ENCODE measurements around the gene AHCYL1.

GRCh38 chr1:109937738-109938137 is 46.8 kb upstream of the AHCYL1 start:
- TF ChIP-seq CTCF (IDR thresholded peaks at IDR 0.05 in 2 of 3, conservative IDR thresholded peaks at IDR 0.05 in 1 of 3; ENCODE audit: borderline replicate concordance in 1 of 3, insufficient read depth in 1 of 3, low read depth in 2 of 3, low read length in 2 of 3) (no peak), SP1 (IDR thresholded peaks at IDR 0.05; ENCODE audit: low read depth) (no peak), POLR2A (IDR thresholded peaks at IDR 0.05; ENCODE audit: borderline replicate concordance, extremely low read depth, insufficient read depth, insufficient read length) (no peak), MAX (IDR thresholded peaks at IDR 0.05) (no peak), SRF (IDR thresholded peaks at IDR 0.05; ENCODE audit: low read depth) (no peak), POLR2AphosphoS5 (IDR thresholded peaks at IDR 0.05; ENCODE audit: low read depth, low read length) (no peak), EZH2phosphoT487 (IDR thresholded peaks at IDR 0.05; ENCODE audit: borderline replicate concordance) (no peak), RAD21 (IDR thresholded peaks at IDR 0.05; ENCODE audit: low read depth) (no peak), EZH2 (IDR thresholded peaks at IDR 0.05) (no peak), JUND (IDR thresholded peaks at IDR 0.05) (no peak), TCF7L2 (IDR thresholded peaks at IDR 0.05; ENCODE audit: borderline replicate concordance, extremely low read depth, insufficient read depth, insufficient read length) (no peak)
